CD14-positive monocyte (primary cell): Measurements from ENCODE around the gene LAMC1. TPM values are rescaled to one million over a fixed set of nuclear protein-coding genes. Genes with fewer than 3 reads are reported as not detected.

Experiments
- DNase-seq, 3 donors: peaks; one replicate each; pipeline ENCODE4 v3.0.0-alpha.2; 2011 to 2022
- H2AFZ ChIP-seq: 2 replicates; pipeline ENCODE4 v1.6.0; 2012; ENCODE audit warnings: mild to moderate bottlenecking, low read depth, low read length, inconsistent platforms; ENCODE audit not compliant: insufficient read depth, poor library complexity, severe bottlenecking
- H3K27ac ChIP-seq, 2 donors: 1 replicate in 1 of 2; 2 replicates in 1 of 2; pipeline ENCODE4 v1.5.1; 2012 to 2013; ENCODE audit warnings: low read length in 2 of 2, control low read depth in 1 of 2, inconsistent platforms in 1 of 2, low read depth in 1 of 2, mild to moderate bottlenecking in 1 of 2
- H3K27me3 ChIP-seq, 2 donors: one replicate each; pipeline versions ENCODE4 v1.6.0 to v1.6.1; 2011 to 2013; ENCODE audit warnings: low read length in 2 of 2; ENCODE audit not compliant: control insufficient read depth in 2 of 2, insufficient read depth in 2 of 2
- H3K36me3 ChIP-seq, 2 donors: replicated peaks in 1 of 2; 1 replicate in 1 of 2; 2 replicates in 1 of 2; pipeline versions ENCODE4 v1.5.1 to v1.6.1; 2012 to 2013; ENCODE audit warnings: low read length in 2 of 2, control low read depth in 1 of 2, inconsistent platforms in 1 of 2, mild to moderate bottlenecking in 1 of 2; ENCODE audit not compliant: insufficient read depth in 2 of 2, control insufficient read depth in 1 of 2
- H3K4me1 ChIP-seq, 2 donors: 1 replicate in 1 of 2; 2 replicates in 1 of 2; pipeline versions ENCODE4 v1.5.1 to v1.6.1; 2012 to 2013; ENCODE audit warnings: low read length in 2 of 2, control low read depth in 1 of 2, inconsistent platforms in 1 of 2, mild to moderate bottlenecking in 1 of 2, moderate library complexity in 1 of 2; ENCODE audit not compliant: insufficient read depth in 2 of 2, control insufficient read depth in 1 of 2
- H3K4me2 ChIP-seq: replicated peaks from 2 replicates; pipeline ENCODE3; 2012; ENCODE audit warnings: low read length, moderate library complexity, mild to moderate bottlenecking; ENCODE audit not compliant: poor library complexity, severe bottlenecking; ENCODE audit errors: extremely low read depth
- H3K4me3 ChIP-seq, 3 experiments: fragments of 200-600 bp in 1 of 3; sonication (generic) in 1 of 3; replicated peaks in 1 of 3; 1 replicate in 2 of 3; 2 replicates in 1 of 3; pipeline ENCODE4 v1.5.1; 2011 to 2013; ENCODE audit warnings: low read length in 3 of 3, mild to moderate bottlenecking in 3 of 3, control low read depth in 2 of 3, low read depth in 2 of 3, inconsistent platforms in 1 of 3, moderate library complexity in 1 of 3
- H3K79me2 ChIP-seq: 2 replicates; pipeline ENCODE4 v1.6.0; 2012; ENCODE audit warnings: mild to moderate bottlenecking, control low read depth, inconsistent platforms, low read length, moderate library complexity; ENCODE audit not compliant: insufficient read depth
- H3K9ac ChIP-seq: 2 replicates; pipeline ENCODE4 v1.6.0; 2017; ENCODE audit warnings: low read length, mild to moderate bottlenecking; ENCODE audit not compliant: insufficient read depth, poor library complexity, severe bottlenecking
- H3K9me3 ChIP-seq, 2 donors: replicated peaks in 1 of 2; 1 replicate in 1 of 2; 2 replicates in 1 of 2; pipeline versions ENCODE4 v1.5.1 to v1.6.1; 2012 to 2013; ENCODE audit warnings: low read length in 2 of 2, control low read depth in 1 of 2; ENCODE audit not compliant: control insufficient read depth in 1 of 2, insufficient read depth in 1 of 2
- H4K20me1 ChIP-seq: 2 replicates; pipeline ENCODE4 v1.6.0; 2012; ENCODE audit warnings: mild to moderate bottlenecking, low read length, control low read depth, moderate library complexity; ENCODE audit not compliant: insufficient read depth
- H3K27ac Mint-ChIP-seq, 7 donors: one replicate each; pipeline ENCODE4 v1.8.0; 2020; ENCODE audit warnings: mild to moderate bottlenecking in 7 of 7, mixed read lengths in 7 of 7, moderate library complexity in 6 of 7, inconsistent platforms in 2 of 7
- H3K27me3 Mint-ChIP-seq, 3 donors: one replicate each; pipeline ENCODE4 v1.8.0; 2021 to 2022; ENCODE audit warnings: low read depth in 3 of 3, mild to moderate bottlenecking in 3 of 3, mixed read lengths in 3 of 3, moderate library complexity in 3 of 3, inconsistent platforms in 1 of 3
- H3K36me3 Mint-ChIP-seq, 2 donors: one replicate each; pipeline ENCODE4 v1.8.0; 2020; ENCODE audit warnings: mixed read lengths in 2 of 2, inconsistent platforms in 1 of 2, mild to moderate bottlenecking in 1 of 2
- H3K4me1 Mint-ChIP-seq: one replicate; pipeline ENCODE4 v1.8.0; 2020; ENCODE audit warnings: mild to moderate bottlenecking, mixed read lengths
- H3K4me3 Mint-ChIP-seq, 2 donors: one replicate each; pipeline ENCODE4 v1.8.0; 2020; ENCODE audit warnings: mild to moderate bottlenecking in 2 of 2, mixed read lengths in 2 of 2, moderate library complexity in 1 of 2
- H3K9me3 Mint-ChIP-seq, 7 donors: one replicate each; pipeline ENCODE4 v1.8.0; 2020 to 2022; ENCODE audit warnings: mixed read lengths in 7 of 7, mild to moderate bottlenecking in 6 of 7, moderate library complexity in 6 of 7, inconsistent platforms in 2 of 7
- CTCF ChIP-seq: fragments of 200-600 bp; IDR thresholded peaks from one replicate; pipeline ENCODE4 v1.8.0; 2022; ENCODE audit warnings: antibody characterized with exemption, mild to moderate bottlenecking
- WGBS: methylation state at CpG from one replicate; pipeline ENCODE4 v1.1.5; 2013; ENCODE audit warnings: missing lambda C conversion rate; ENCODE audit not compliant: insufficient coverage; 5-methylcytosine and 5-hydroxymethylcytosine counted together
- intact Hi-C, 2 donors: fragments of 100-400 bp; cut with micrococcal nuclease; formaldehyde crosslinking; loops; one replicate each; pipeline versions ENCODE4 v1.15.0 to v1.15.1; 2023
- polyA plus RNA-seq, 3 donors: library from polyadenylated mRNA; depleted of rRNA in 1 of 3; unstranded in 2 of 3; stranded (reverse) in 1 of 3; fragments of 300-500 nt in 2 of 3; fragments of >200 nt in 1 of 3; fragmentation: Illumina TruSeq in 2 of 3; gene quantifications; 1 replicate in 2 of 3; 2 replicates in 1 of 3; pipeline ENCODE4 v1.2.3, GENCODE V29; 2012 to 2021

Gene LAMC1
- polyA plus RNA-seq, 3 donors: 0.34 to 1.7 (median 0.95) TPM

GRCh38 chr1:183161391-183161790 lies 138.2 kb downstream of the LAMC1 start:
- H3K36me3 ChIP-seq: no peaks in the 10 kb centered on the region
- DNase-seq: no peak
- no peak overlapping the region for H3K4me2 ChIP-seq
- intact Hi-C loops: no loop called here
- no peaks in the 10 kb centered on the region for H3K79me2 ChIP-seq
- H3K36me3 Mint-ChIP-seq: no peaks in the 10 kb centered on the region
- H4K20me1 ChIP-seq: no peaks in the 10 kb centered on the region
- H3K27ac ChIP-seq: no peak overlapping the region
- H3K9ac ChIP-seq: no peak overlapping the region
- peaks cover 0 to 3% of the 10 kb centered on the region in 2 donors for H3K9me3 ChIP-seq
- no peak overlapping the region for H3K4me3 Mint-ChIP-seq
- H3K4me3 ChIP-seq: no peak overlapping the region
- WGBS: 76% methylated on average over 3 of the region's 3 CpGs
- TF ChIP-seq CTCF: no peak
- H3K4me1 ChIP-seq: no peaks in the 10 kb centered on the region
- H3K27ac Mint-ChIP-seq: no peak overlapping the region
- H2AFZ ChIP-seq: no peak overlapping the region
- peaks cover 3% of the 10 kb centered on the region in 3 donors for H3K27me3 Mint-ChIP-seq
- H3K27me3 ChIP-seq: no peaks in the 10 kb centered on the region
- peaks cover 0 to 5% (median 2%) of the 10 kb centered on the region in 7 donors for H3K9me3 Mint-ChIP-seq
- no peaks in the 10 kb centered on the region for H3K4me1 Mint-ChIP-seq

GRCh38 chr1:183163316-183163715 lies 140.1 kb downstream of the LAMC1 start:
- H3K36me3 ChIP-seq: no peaks in the 10 kb centered on the region
- peaks cover 0 to 5% (median 2%) of the 10 kb centered on the region in 7 donors for H3K9me3 Mint-ChIP-seq
- no peaks in the 10 kb centered on the region for H3K27me3 ChIP-seq
- H3K4me1 ChIP-seq: no peaks in the 10 kb centered on the region
- no peak overlapping the region for H3K4me3 ChIP-seq
- no peak overlapping the region for H3K4me3 Mint-ChIP-seq
- no peak overlapping the region for H2AFZ ChIP-seq
- H3K36me3 Mint-ChIP-seq: no peaks in the 10 kb centered on the region
- H3K79me2 ChIP-seq: no peaks in the 10 kb centered on the region
- peaks cover 0 to 3% of the 10 kb centered on the region in 2 donors for H3K9me3 ChIP-seq
- intact Hi-C loops: no loop called here
- H3K27ac Mint-ChIP-seq: no peak overlapping the region
- TF ChIP-seq CTCF: no peak
- WGBS: 85% methylated on average over 2 of the region's 3 CpGs
- H3K27ac ChIP-seq: no peak overlapping the region
- no peaks in the 10 kb centered on the region for H3K4me1 Mint-ChIP-seq
- H3K4me2 ChIP-seq: no peak overlapping the region
- H3K9ac ChIP-seq: no peak overlapping the region
- no peaks in the 10 kb centered on the region for H4K20me1 ChIP-seq
- no peak for DNase-seq
- peaks cover 0 to 3% (median 0%) of the 10 kb centered on the region in 3 donors for H3K27me3 Mint-ChIP-seq
